Measurements from ENCODE around the gene RBM20. TPM values are rescaled to one million over a fixed set of nuclear protein-coding genes. Genes with fewer than 3 reads are reported as not detected.
A peak's percentile ranks its signal among the peaks of the same experiment; 100 is the strongest.

The RBM20 gene
- total RNA-seq, 1 experiment from 2014 or later: 0.17 TPM

GRCh38 chr10:110636932-110637557, 7.1 kb upstream of the RBM20 start:
- Histone ChIP-seq H3K23me2 (ENCODE audit: insufficient read length, low read depth, low read length, poor library complexity, severe bottlenecking) (no peaks in the 10 kb centered on the region), H2BK5ac (ENCODE audit: insufficient read length, low read length) (no peak overlapping the region), H2AK5ac (ENCODE audit: insufficient read length, low read length) (no peak overlapping the region), H3K9ac (ENCODE audit: extremely low read depth, insufficient read length, low read length) (no peak overlapping the region), H3K14ac (ENCODE audit: insufficient read depth, low read length) (no peak overlapping the region), H3T11ph (ENCODE audit: low read length) (no peak overlapping the region), H3K27ac (ENCODE audit: insufficient read length, low read depth, low read length) (no peak overlapping the region), H2BK120ac (ENCODE audit: low read depth, low read length, poor library complexity, severe bottlenecking) (no peak overlapping the region), H2AFZ (ENCODE audit: low read length) (no peak overlapping the region), H3K4me1 (ENCODE audit: insufficient read depth, low read length) (peaks cover 6% of the 10 kb centered on the region; the same call in 1 of the 2 replicates), H3K4me2 (ENCODE audit: insufficient read depth, insufficient read length, low read length) (no peak overlapping the region), H4K20me1 (ENCODE audit: control insufficient read depth, insufficient read depth, insufficient read length) (no peaks in the 10 kb centered on the region), H4K8ac (replicated peaks; ENCODE audit: insufficient read length, low read depth, low read length) (no peak overlapping the region), H2BK12ac (ENCODE audit: insufficient read length, low read depth, low read length) (no peak overlapping the region), H3K56ac (ENCODE audit: insufficient read length, low read depth, low read length) (no peak overlapping the region), H3K23ac (ENCODE audit: insufficient read length, low read depth, low read length) (no peak overlapping the region), H3K27me3 (ENCODE audit: insufficient read depth, low read length) (peaks cover under 1% of the 10 kb centered on the region; the same call in 1 of the 2 replicates), H2BK15ac (ENCODE audit: low read depth, low read length) (no peak overlapping the region), H4K91ac (ENCODE audit: insufficient read length, low read depth, low read length) (no peak overlapping the region), H2BK20ac (ENCODE audit: low read depth, low read length, poor library complexity, severe bottlenecking) (no peak overlapping the region), H3K9me3 (ENCODE audit: control insufficient read depth, low read depth, low read length) (no peaks in the 10 kb centered on the region), H3K4ac (ENCODE audit: low read depth, low read length) (no peak overlapping the region), H3K18ac (ENCODE audit: insufficient read length, low read depth, low read length) (no peak overlapping the region), H3K79me1 (ENCODE audit: insufficient read depth, low read depth, low read length, poor library complexity, severe bottlenecking) (no peaks in the 10 kb centered on the region), H3K79me2 (ENCODE audit: insufficient read depth, low read length) (no peaks in the 10 kb centered on the region; the same call in 1 of the 2 replicates), H4K5ac (ENCODE audit: insufficient read length, low read depth, low read length) (no peak overlapping the region)
- WGBS (ENCODE audit: extremely low coverage, insufficient read length, low lambda C conversion rate): no CpG with 5 or more reads among the region's 6 CpGs
- H3K27me3 Mint-ChIP-seq (ENCODE audit: low read depth): peaks cover 14% of the 10 kb centered on the region
- H3K4me3 Mint-ChIP-seq: no peak overlapping the region
- H3K9me3 Mint-ChIP-seq: no peaks in the 10 kb centered on the region; a peak in 2 of 5 replicates
- no peak for TF ChIP-seq CTCF (conservative IDR thresholded peaks at IDR 0.05)
- no peaks in the 10 kb centered on the region for H3K36me3 Mint-ChIP-seq (ENCODE audit: insufficient read depth in 1 of 3, low read depth in 3 of 3)
- DNase-seq: peak; percentile 48
- H3K4me1 Mint-ChIP-seq: peaks cover 30 to 32% of the 10 kb centered on the region in 2 experiments
- H3K27ac Mint-ChIP-seq: peak overlapping the region in 2 of 3 experiments; percentile 5 to 69; a peak in 1 of 7 replicates
